Bronchial epithelial cell (primary cell): ENCODE data around the gene FCRL6. TPM values are rescaled to one million over a fixed set of nuclear protein-coding genes. Genes with fewer than 3 reads are reported as not detected.
A peak's percentile ranks its signal among the peaks of the same experiment; 100 is the strongest.

Experiments used
- DNase-seq: peaks from one replicate; pipeline ENCODE4 v3.0.0-alpha.2; 2010; ENCODE audit warnings: low read depth
- FAIRE-seq: peaks from 2 replicates; lab custom pipeline; 2011; peaks lifted over from hg19 to GRCh38; lab: Jason Lieb, UNC
- H3K27me3 ChIP-seq: 2 replicates; pipeline ENCODE4 v1.5.1; 2011; ENCODE audit warnings: low read length; ENCODE audit not compliant: control insufficient read depth, insufficient read depth
- H3K36me3 ChIP-seq: 2 replicates; pipeline ENCODE4 v1.5.1; 2011; ENCODE audit warnings: low read length; ENCODE audit not compliant: control insufficient read depth, insufficient read depth
- H3K4me3 ChIP-seq: 2 replicates; pipeline ENCODE4 v1.5.1; 2011; ENCODE audit warnings: mild to moderate bottlenecking, low read depth, low read length, control low read depth
- total RNA-seq: library from RNA; depleted of rRNA; stranded (reverse); fragments of >200 nt; gene quantifications from 2 replicates; pipeline ENCODE4 v1.2.1, GENCODE V29; 2014
- TF ChIP-seq, protein P1 (sequence below): IDR thresholded peaks from 2 replicates; pipeline ENCODE4 v1.5.1; 2011; ENCODE audit warnings: mild to moderate bottlenecking, moderate library complexity, low read length, control low read depth, inconsistent platforms; ENCODE audit not compliant: insufficient read depth, severe bottlenecking

The FCRL6 gene
- total RNA-seq, 1 donor from 2014 or later = not detected

GRCh38 chr1:159817276-159818041 is 15.3 kb downstream of the FCRL6 start:
- no peaks in the 10 kb centered on the region for H3K36me3 ChIP-seq
- TF ChIP-seq, protein P1, sequence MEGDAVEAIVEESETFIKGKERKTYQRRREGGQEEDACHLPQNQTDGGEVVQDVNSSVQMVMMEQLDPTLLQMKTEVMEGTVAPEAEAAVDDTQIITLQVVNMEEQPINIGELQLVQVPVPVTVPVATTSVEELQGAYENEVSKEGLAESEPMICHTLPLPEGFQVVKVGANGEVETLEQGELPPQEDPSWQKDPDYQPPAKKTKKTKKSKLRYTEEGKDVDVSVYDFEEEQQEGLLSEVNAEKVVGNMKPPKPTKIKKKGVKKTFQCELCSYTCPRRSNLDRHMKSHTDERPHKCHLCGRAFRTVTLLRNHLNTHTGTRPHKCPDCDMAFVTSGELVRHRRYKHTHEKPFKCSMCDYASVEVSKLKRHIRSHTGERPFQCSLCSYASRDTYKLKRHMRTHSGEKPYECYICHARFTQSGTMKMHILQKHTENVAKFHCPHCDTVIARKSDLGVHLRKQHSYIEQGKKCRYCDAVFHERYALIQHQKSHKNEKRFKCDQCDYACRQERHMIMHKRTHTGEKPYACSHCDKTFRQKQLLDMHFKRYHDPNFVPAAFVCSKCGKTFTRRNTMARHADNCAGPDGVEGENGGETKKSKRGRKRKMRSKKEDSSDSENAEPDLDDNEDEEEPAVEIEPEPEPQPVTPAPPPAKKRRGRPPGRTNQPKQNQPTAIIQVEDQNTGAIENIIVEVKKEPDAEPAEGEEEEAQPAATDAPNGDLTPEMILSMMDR = no peak
- peaks cover 3% of the 10 kb centered on the region for H3K27me3 ChIP-seq
- H3K4me3 ChIP-seq = no peak overlapping the region
- no peak for FAIRE-seq
- DNase-seq = peak; percentile 96

- DNase-seq = no peak
- Histone ChIP-seq H3K27me3 (peaks cover 6% of the 10 kb centered on the region), H3K4me3 (no peak overlapping the region), H3K36me3 (no peaks in the 10 kb centered on the region)
- TF ChIP-seq, protein P1 = no peak
- no peak for FAIRE-seq
Observed at GRCh38 chr1:159821171-159821867, 19.2 kb downstream of the FCRL6 start.

DNA sequence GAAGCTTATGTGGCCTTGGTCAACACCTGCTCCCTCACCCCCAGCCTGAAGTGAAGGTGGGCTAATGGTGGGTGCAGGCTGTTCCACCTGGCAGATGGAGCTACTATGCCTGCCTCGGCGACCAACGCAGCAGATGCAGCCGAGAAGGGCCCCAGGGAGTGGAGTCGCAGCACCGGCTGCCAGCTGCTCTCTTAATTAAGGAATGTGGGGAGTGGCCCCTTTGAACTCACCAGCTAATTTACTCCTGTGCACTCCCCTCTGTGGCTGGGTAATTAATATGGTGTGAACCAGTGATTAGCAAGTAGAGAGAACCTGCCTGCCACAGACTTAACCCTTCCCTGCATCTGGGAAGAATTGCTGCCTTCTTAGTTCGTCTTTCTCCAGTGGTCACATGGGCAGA is 21.2 kb downstream of the FCRL6 start:
- FAIRE-seq = no peak
- TF ChIP-seq, protein P1 = no peak

GRCh38 chr1:159825564-159825963 is 23.4 kb downstream of the FCRL6 start:
- TF ChIP-seq, protein P1 = no peak
- DNase-seq (no peak), FAIRE-seq (no peak)
- no peaks in the 10 kb centered on the region for H3K36me3 ChIP-seq
- H3K27me3 ChIP-seq = peaks cover 6% of the 10 kb centered on the region
- no peak overlapping the region for H3K4me3 ChIP-seq

More for the DNA sequence above, 21.2 kb downstream of the FCRL6 start:
- H3K36me3 ChIP-seq = no peaks in the 10 kb centered on the region
- H3K4me3 ChIP-seq = no peak overlapping the region
- peaks cover 6% of the 10 kb centered on the region for H3K27me3 ChIP-seq
- no peak for DNase-seq

- H3K4me3 ChIP-seq = no peak within 1 kb of the TSS
Observed at GRCh38 chr1:159826441-159827101, 24.4 kb downstream of the FCRL6 start, which contains the start of gene SLAMF8. Gene SLAMF8 (plus strand): TSS chr1:159826873. CDS start chr1:159826899, 26 bp downstream.

More at GRCh38 chr1:159826441-159827101, 24.4 kb downstream of the FCRL6 start, which contains the start of gene SLAMF8:
- no peaks in the 10 kb centered on the region for H3K36me3 ChIP-seq
- TF ChIP-seq, protein P1 = no peak
- peaks cover 3% of the 10 kb centered on the region for H3K27me3 ChIP-seq
- FAIRE-seq (peak; percentile 60), DNase-seq (no peak)
